ENCODE measurements around the gene AURKAIP1.
"Not testable (repeated sequence)": the region's sequence is repeated elsewhere in the genome, so short reads cannot be mapped to it uniquely, and the experiment has no call there.

The AURKAIP1 gene

GRCh38 chr1:1406101-1406820 is 31.3 kb upstream of the AURKAIP1 start:
- DNase-seq (ENCODE audit: low read depth): no peak

- DNase-seq (ENCODE audit: low read depth): no peak
Measured at GRCh38 chr1:1403653-1404052, 28.6 kb upstream of the AURKAIP1 start.

GRCh38 chr1:1402901-1403392 is 27.9 kb upstream of the AURKAIP1 start:
- DNase-seq (ENCODE audit: low read depth): not testable (repeated sequence)

GRCh38 chr1:1402072-1402900 is 27.3 kb upstream of the AURKAIP1 start:
- peak; percentile 78 for DNase-seq (ENCODE audit: low read depth)

GRCh38 chr1:1401457-1402010 is 26.5 kb upstream of the AURKAIP1 start:
- no peak for DNase-seq (ENCODE audit: low read depth)

- DNase-seq (ENCODE audit: low read depth): no peak
Measured at GRCh38 chr1:1400576-1401456, 25.8 kb upstream of the AURKAIP1 start.

GRCh38 chr1:1399872-1400575 is 25.0 kb upstream of the AURKAIP1 start:
- peak; percentile 40 for DNase-seq (ENCODE audit: low read depth)

- peak; percentile 99 for DNase-seq (ENCODE audit: low read depth)
Measured at GRCh38 chr1:1399187-1399871, 24.3 kb upstream of the AURKAIP1 start, which contains the start of gene CCNL2. Gene CCNL2, minus strand, starts transcription at chr1:1399335. Its CDS starts 29 bp downstream, at chr1:1399306.

GRCh38 chr1:1398677-1399186 is 23.7 kb upstream of the AURKAIP1 start:
- no peak for DNase-seq (ENCODE audit: low read depth)

GRCh38 chr1:1397839-1398523 is 23.0 kb upstream of the AURKAIP1 start:
- DNase-seq (ENCODE audit: low read depth): peak; percentile 72

GRCh38 chr1:1395166-1395565 is 20.2 kb upstream of the AURKAIP1 start:
- DNase-seq (ENCODE audit: low read depth): no peak

GRCh38 chr1:1394116-1394515 is 19.1 kb upstream of the AURKAIP1 start:
- DNase-seq (ENCODE audit: low read depth): no peak

- no peak for DNase-seq (ENCODE audit: low read depth)
Measured at GRCh38 chr1:1393428-1393827, 18.4 kb upstream of the AURKAIP1 start.

- DNase-seq (ENCODE audit: low read depth): no peak
Measured at GRCh38 chr1:1393014-1393413, 18.0 kb upstream of the AURKAIP1 start.

- no peak for DNase-seq (ENCODE audit: low read depth)
Measured at GRCh38 chr1:1391225-1391624, 16.2 kb upstream of the AURKAIP1 start.

- no peak for DNase-seq (ENCODE audit: low read depth)
Measured at GRCh38 chr1:1390675-1391074, 15.7 kb upstream of the AURKAIP1 start.

- no peak for DNase-seq (ENCODE audit: low read depth)
Measured at GRCh38 chr1:1388078-1388472, 13.1 kb upstream of the AURKAIP1 start.

GRCh38 chr1:1387098-1388077 is 12.4 kb upstream of the AURKAIP1 start:
- no peak for DNase-seq (ENCODE audit: low read depth)

Measured in iris pigment epithelial cell (primary cell).